GM21447 (cell line): Measurements from ENCODE around the gene VAMP4.
A peak's percentile ranks its signal among the peaks of the same experiment; 100 is the strongest.
"Not testable (repeated sequence)": the region's sequence is repeated elsewhere in the genome, so short reads cannot be mapped to it uniquely, and the experiment has no call there.

Experiments used
- ATAC-seq: cut with Tn5 transposase; IDR thresholded peaks from one replicate; pipeline ENCODE4 v1.9.1; 2021; ENCODE audit not compliant: unreplicated experiment

Gene VAMP4

DNA sequence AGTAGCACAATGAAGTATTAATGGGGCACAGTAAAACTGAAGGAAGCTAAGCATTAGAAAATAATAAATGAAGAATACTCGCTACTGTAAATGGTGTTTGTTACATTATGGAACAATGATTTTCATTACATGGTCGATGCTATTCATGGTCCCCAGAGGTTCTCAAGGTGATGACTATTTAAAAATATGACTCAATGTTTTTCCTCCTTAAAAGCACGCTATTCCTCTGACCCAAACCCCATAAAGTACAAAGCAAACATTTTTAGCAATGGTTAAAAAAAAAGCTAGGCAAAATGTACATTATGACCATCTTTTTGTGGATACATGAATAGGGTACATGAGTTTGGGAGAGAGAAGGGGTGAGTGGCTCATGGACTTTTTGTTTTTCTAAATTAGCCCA, 34.3 kb downstream of the VAMP4 start:
- no peak for ATAC-seq

DNA sequence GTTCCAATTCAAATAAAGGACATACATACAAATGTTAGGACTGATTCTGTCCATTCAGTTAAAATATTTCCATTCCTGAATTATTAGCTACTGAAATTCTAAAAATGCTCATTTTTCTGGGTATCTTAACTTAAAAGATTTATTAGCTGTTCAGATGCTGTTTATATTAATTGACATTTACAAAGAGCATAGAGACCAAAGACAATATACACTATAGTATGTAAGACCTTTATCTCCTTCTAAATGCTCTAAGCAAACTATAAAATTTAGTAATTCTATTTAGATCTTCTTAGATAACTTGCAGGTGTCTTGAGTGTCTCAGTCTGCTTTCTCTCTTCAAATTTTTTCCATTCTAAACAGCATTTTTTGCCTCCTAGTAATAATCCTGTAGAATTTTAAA, 39.3 kb downstream of the VAMP4 start:
- ATAC-seq, result no peak

DNA sequence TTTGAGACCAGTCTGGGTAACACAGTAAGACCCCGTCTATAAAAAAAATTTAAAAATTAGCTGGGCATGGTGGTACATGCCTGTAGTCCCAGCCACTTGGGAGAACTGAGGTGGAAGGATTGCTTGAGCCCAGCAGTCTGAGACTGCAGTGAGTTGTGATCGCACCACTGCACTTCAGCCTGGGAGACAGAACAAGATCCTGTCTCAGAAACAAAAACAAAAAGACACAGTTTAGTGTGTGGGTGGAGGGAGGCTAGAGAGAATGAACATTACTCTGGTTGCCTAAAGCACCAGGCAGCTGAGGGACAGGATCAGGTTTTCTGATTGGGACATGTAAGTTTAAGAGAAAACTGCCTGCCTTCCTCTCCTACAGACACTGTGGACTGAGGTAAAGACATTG, 42.3 kb downstream of the VAMP4 start:
- ATAC-seq, result no peak

DNA sequence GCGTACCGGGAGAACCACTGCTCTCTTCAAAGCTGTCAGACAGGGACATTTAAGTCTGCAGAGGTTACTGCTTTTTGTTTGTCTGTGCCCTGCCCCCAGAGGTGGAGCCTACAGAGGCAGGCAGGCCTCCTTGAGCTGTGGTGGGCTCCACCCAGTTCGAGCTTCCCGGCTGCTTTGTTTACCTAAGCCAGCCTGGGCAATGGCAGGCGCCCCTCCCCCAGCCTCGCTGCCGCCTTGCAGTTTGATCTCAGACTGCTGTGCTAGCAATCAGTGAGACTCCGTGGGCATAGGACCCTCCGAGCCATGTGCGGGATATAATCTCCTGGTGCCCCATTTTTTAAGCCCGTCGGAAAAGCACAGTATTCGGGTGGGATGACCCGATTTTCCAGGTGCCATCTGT, 46.1 kb downstream of the VAMP4 start:
- ATAC-seq, result not testable (repeated sequence)

DNA sequence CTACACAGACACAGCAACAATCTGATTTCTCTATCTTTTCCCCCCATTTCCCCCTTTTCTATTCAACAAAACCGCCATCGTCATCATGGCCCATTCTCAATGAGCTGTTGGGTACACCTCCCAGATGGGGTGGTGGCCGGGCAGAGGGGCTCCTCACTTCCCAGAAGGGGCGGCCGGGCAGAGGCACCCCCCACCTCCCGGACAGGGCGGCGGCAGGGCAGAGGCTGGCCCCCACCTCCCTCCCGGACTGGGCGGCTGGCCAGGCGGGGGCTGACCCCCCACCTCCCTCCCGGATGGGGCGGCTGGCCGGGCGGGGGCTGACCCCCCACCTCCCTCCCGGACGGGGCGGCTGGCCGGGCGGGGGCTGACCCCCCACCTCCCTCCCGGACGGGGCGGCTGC, 48.3 kb downstream of the VAMP4 start:
- ATAC-seq, result not testable (repeated sequence)

DNA sequence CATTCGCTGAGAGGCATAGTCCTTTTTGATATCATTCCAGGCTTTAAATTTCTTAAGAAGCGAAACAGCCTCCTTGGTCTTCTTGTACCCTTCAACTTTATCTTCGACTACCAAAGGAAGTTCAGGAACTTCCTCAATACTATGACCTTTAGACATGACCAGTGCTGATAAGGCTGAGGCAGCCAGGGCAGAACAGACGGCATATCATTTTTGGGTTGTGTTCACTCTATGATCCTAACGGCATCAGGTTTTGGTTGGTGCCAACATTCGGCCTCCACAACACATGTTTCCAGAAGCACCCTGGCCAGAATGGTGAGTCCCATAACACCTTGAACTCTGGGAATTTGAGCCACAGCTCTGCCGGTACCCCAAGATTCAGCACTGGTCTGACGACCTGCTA, 58.0 kb downstream of the VAMP4 start:
- no peak for ATAC-seq

DNA sequence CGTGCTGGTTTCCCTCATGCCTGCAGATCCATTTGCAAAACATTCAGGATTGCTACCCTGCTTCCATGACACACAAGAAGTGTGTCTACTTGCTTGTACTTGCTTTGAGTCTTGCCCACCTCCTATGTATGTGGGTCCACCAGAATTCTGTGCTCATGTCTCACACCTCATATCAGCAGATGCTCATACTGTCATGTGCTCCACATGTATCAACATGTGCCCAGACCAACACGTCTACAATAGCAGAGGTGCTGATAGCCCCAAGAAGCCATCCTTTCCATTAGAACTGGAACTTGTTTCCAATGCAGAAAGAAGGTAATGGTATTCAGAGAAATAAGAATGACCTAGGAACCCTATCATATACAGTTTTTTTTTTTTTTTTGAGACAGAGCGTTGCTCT, 61.5 kb downstream of the VAMP4 start:
- ATAC-seq, result no peak

DNA sequence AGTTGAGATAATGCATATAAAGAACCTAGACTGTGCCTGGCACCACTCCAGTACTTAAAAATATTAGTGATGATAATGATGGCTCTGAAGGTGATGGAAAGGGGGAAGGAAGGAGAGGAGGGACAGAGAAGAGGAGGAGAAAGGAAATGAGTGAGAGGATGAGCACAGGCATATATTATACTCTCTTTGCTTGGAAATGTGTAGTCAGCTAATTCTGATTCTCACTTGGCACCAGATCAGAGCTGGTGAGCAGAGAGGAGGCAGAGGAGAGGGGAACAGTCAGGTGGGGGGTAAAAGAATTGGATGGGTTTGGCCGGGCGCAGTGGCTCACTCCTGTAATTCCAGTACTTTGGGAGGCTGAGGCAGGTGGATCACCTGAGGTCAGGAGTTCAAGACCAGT, 65.0 kb downstream of the VAMP4 start:
- no peak for ATAC-seq

DNA sequence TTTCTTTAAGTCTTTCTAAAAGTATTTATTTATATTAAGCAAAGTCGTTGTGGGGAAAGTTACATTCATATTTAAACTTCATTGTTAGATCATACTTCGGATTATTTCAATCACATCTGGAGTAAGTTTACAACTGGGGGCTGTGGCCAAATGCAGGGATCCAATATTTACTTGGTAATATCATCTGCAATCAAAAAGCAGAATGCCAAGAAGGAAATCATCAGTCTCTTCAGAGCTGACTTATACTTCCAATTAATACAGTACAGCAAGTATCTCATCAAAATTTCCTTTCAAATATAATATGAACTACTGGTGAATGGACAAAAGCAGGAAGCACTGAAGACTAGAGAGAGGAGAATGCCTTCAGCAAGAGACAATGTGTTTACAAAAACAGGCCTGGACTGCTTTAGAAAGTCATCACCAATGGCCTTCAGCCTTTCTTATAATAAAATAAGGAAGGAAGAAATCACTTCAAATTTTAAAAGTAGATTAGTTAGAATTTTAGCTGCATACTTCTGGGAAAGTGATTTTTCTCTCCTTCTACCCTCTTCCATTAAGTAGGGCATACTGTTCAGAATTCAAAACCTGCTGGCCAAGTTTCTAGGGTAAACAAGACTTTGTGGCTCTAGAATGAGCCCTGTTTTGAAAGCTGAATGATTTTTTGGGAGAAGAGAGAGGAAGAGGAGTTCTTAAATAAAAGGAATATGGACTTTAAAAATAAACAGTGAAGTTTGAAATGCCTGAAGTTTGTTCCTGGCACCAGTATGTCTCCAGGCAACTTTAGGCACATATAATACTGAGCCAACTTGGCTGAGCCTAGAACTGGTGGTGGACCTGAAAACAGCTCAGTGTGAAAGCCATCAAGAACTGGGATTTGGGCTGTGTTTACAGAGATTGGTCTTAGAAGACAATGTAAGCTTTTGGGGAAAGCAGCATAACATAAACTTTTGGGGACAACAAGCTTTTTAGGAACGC, 67.1 kb downstream of the VAMP4 start:
- no peak for ATAC-seq

DNA sequence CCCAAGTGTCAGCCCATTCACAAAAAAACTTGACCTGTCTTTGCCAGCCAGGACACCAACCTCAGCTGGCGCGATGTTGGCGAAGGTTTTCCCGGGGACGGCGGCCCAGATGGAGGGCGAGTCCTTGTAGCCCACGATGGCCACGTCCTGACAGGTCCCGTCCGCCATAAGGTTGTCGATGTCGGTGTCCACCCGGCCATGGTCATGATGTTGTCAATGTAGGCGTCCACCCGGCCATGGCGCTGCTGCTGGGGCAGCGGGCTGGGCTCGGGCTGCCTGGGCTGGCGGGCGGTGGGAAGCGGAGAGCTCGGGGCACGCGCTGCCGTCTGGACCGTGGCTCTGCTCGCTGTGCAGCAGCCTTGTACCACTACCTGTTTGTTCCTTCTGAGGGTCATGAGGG, 71.1 kb downstream of the VAMP4 start:
- no peak for ATAC-seq

DNA sequence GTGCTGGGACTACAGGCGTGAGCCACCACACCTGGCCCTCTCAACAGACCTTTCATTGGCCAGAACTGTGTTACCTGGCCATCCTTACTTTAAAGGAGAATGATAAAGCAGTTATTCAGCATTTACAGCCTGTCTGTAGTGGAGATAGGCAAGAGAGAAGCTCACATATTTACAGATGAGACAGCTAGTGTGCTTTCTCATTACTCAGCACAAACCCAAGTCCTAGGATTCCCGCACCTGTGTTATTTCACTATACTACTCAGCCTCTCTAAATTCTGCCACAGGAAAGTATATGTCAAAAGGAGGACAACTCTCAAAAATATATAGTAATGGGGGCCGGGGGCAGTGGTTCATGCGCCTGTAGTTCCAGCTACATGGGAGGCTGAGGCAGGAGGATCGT, 73.5 kb downstream of the VAMP4 start:
- ATAC-seq, result no peak

DNA sequence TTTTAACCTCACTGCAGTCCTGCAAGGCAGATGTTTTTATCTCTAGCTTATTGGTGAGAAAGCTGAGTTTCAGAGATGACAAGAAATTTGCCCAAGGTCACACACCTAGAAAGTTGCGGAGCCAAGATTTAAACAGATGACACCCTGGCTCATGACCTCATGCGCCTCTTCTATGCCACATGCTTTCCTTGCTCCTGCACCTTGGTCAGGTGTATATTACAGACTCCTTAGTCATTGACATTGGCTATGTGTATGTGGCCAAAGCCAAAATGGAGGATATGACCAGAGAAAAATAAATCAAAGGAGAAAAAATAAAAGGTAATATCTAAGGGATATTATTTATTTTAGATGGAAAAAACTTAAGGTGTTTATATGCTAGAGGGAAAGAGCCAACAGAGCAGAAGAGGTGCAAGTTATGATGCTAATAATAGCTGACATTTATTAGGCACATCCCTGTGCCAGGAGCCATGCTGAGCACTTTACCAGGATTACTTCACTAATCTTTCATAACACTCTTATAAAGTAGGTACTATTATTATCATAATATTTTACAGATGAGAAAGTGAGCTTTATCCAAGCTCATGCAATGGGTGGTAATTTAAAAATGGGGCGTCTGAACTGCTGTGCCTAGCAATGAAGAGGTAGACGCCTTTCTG, 75.6 kb downstream of the VAMP4 start:
- no peak for ATAC-seq

DNA sequence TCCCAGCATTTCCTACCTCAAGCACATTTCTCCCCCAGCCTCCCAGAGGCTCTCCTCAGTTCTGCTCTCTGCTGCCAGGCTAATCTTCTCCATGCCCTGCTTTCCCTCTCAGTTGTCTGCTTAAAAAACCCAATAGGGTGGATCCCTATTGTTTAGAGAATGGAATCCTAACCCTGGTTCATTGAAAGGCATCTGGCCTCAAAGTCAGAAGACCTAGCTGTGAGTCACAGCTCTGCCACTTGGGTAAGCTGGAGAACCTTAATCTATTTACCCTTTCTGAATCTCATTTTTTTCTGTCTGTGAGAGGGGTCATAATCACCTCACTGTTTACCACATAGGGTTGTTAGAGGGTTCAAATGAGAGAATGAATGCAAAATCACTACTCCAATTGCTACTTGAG, 76.9 kb downstream of the VAMP4 start:
- no peak for ATAC-seq

DNA sequence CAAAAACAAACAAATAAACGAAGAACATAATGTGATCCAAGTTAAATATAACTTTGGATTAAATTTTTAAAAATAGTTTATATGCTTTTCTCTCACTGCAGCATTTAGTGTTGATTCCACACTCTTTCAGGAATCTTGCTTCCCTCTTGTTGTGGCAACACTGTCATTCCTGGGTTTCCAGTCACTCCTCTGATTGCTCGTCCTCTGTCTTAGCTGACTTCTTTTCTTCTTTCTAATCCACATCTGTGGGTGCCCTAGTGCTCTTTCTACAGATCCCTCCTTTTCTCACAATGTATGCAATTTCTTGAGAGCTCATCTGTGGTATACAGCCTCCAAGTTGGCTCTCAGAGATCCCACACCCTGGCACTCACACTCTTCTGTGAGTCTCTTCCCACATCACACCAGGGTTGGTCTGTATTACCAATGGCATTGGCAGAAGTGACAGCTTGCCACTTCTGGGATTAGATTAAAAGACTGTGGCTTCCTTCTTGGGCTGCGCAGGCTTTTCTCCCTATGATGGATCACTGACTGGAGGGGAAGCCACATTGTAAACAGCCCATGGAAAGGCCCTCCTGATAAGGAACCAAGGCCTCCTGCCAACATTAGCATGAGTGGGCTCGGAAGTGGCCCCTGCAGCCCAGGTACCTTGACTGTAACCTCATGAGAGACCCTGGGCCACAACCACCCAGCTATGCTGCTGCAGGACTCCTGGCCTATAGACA, 77.8 kb downstream of the VAMP4 start:
- no peak for ATAC-seq

DNA sequence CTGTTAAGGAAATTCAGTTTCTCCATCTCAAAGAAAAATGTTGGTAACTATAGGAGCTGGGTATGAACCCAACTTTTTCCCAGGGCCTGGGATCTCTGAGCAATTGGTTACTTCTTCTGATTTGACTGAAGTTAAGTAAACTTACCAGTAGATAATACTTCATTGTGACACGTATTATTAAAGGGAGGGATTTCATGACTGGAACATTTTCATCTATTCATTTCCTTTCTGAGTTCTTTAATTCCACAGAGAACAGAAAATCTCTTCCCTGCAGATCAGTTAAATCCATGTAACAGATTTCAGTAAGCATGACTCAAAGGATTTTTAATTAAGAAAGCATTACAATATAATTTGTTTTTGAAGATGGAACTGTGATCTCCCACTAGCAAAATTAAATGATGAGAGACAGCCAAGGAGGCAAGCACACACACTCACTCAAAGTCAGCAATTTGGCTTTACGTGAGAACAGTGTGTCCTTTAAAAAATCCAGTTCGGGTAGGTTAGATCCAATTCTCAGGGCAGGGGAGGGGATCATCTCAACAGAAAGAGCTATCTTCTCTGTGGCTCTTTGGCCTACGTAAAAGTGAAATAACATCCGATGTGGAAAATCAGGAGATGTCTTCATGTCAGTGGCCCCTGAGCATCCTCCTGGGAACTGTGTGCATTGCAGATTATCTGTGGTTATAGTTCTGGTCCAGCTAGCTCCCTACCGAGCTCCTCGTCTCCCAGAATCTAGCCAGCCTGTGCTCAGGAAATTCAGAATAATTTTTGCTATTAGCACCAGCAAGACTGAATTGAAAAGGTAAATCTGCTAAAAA, 78.6 kb downstream of the VAMP4 start:
- no peak for ATAC-seq

DNA sequence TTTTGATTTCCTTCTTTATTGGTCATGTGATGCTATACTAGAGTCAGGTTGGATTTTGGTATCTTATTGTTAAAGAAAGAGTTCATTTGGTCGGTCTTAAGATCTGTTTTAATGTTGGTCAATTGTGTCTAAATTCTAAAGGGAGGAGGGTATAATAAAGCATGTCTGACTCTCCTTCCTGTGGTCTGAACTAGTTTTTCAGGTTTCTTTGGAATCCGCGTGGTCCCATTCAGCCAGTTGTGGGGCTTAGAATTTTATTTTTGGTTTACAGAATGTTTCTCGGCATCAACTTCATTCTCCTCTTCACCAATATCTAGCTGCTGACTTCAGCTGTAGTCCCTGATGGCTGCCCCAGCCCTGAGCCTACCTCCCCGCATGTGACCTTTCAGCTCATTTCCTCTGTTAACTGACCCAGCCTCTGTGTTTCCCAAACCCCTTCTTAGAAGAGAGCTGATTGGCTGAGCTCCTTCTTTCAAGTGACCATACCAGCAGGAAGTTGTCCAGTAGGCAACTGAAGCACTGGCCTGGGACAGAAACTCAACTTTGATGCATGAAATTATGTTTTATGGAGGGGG, 80.7 kb downstream of the VAMP4 start:
- ATAC-seq, result no peak

DNA sequence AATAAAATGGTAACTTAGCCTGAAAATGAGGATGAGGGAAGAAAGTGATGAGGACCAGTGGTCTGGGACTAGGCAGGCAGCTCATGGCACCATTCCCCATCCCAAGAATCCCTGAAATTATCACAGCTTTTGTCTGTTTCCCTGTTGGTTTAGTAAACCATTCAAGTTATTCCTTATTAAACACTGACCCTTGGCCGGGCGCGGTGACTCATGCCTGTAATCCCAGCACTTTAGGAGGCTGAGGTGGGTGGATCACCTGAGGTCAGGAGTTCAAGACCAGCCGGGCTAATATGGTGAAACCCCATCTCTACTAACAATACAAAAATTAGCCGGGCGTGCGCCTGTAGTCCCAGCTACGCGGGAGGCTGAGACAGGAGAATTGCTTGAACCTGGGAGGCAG, 85.7 kb downstream of the VAMP4 start:
- not testable (repeated sequence) for ATAC-seq

DNA sequence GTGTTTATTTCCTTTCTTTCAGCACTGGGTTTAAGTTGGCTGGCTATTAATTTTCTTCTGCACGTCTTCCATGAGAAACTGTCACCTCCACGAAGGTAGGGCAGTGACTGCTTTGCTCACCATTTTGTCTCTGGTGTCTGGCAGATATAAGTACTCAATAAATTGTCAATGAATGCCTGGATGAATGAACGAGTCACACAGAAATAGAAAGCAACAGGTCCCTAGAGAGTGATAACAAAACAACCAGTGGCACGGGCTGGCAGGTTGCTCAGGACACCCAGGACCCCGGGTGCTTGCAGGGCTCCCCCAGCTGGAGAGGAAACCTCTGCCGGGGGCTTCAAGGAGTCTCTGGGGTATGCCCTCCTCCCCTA, 86.1 kb downstream of the VAMP4 start:
- no peak for ATAC-seq

DNA sequence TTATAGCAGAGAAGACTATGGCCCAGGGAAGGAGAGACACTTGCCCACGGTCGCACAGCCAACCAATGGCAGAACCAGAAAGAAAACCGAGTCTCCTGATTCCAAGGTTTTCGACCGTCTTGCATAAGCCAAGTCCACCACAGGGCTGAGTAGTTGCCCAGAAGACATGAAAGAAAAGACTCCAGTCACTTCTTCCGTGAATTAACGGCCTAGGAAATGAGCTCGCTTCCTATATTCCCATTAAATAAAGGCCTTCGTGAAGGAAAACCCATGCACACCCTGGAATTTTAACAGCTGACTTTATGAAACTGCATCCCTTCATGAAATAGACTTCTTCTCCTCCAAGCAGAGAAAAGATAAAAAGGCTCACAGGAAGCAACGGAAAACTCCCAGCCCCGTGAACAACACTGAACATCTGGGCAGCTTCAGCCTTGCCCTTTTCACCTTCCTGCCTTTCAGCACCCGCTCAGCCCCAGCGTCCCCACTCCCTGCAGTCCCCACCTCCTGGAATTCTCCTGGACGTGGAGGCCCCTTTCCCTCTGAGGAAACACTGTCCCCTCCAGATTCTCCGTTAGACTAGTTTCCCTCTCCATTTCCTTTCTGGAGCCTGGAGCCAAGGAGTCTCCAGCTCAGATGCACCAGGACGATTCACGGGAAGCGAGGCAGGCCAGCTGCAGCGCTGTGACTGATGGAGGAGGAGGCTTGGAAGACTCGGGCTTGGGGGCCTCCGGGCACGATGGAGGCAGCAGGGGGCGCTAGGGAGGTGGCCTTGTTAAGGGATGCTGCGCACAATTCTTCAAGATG, 86.7 kb downstream of the VAMP4 start:
- ATAC-seq, result peak; percentile 73
